Hematopoietic multipotent progenitor cell treated with erythropoietin and hydrocortisone succinate and interleukin-3 and kit ligand, for 4 days (in vitro differentiated cells): ENCODE results near the gene ERBB4.
A peak's percentile ranks its signal among the peaks of the same experiment; 100 is the strongest.

Source experiments
- DNase-seq: peaks from one replicate; pipeline ENCODE4 v3.0.0-alpha.2; 2015

The ERBB4 gene

GRCh38 chr2:211981451-211981850, 557.2 kb downstream of the ERBB4 start:
- no peak for DNase-seq

GRCh38 chr2:211976076-211976475, 562.5 kb downstream of the ERBB4 start:
- DNase-seq = no peak

- DNase-seq = no peak
These were observed 571.4 kb downstream of the ERBB4 start for GRCh38 chr2:211967234-211967633.

DNA sequence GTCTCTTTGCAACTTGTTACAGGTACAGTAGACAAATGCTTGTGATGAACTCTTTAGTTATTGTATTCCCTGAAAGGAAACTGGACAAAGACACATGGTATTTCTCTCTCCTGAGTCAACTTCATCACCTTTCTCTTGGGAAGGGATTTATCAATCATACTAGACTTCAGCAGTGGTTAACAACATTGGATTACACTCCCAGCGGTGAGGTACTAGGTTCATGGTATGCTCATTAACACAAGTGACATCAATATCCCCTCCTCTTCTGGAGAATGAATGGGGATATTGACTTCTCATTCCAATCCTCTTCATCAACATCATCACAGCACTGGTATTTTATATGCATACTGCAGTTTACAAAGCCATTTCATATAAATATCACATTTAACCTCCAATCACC, 574.6 kb downstream of the ERBB4 start:
- no peak for DNase-seq

- DNase-seq = no peak
These were observed 580.8 kb downstream of the ERBB4 start for GRCh38 chr2:211957799-211958198.

DNA sequence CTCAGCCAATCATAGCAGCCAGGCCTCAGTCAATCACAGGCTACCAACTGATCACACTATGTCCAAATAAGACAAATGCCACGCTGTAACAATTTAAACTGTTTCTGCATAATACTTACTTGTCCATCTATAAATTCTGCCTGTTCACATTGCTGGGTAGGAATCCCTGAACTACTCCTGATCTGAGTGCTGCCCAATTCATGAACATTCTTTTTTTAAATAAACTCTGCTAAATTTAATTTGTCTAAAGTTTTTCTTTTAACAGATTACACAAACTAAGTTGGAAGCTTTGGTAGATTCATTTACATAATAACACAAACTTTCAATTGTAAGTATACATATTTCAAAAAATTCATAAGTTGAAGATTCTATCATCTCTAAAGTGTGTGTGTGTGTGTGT, 583.0 kb downstream of the ERBB4 start:
- DNase-seq = no peak

GRCh38 chr2:211948932-211949331, 589.7 kb downstream of the ERBB4 start:
- DNase-seq = no peak

DNA sequence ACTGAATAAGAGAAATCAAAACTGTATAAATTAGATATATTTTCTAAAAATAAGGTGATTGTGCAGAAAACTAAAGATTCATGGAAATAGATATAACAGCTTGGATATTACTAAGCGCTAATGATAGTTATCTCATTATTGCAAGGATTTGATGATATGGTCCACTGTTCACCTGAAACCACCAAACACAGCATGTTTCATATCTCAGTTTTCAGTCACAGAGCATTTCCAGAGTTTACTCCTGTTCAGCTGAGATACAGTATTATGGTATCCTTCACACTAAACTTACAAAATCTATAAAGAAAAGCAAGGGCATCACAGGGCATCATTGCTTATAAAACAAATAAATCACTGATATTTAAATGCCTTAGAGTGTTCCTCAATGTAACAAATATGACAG, 591.6 kb downstream of the ERBB4 start:
- DNase-seq = no peak

DNA sequence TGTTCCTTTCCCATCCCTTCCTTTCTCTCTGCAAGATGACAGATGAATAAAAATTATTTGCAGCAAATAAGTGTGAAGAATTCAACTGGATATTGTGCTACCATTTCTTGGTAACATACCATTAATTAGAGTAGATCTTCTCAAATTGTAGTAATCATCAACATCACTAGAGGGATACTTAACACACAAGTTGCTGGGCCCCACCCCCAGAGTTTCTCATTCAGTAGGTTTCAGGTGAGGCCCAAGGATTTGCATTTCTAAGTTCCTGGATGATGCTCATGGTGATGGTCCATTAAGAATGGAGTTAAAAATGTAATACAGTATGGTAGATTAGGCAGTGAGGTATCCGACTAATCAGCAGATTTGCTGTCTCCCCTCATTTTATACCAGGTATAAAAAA, 594.0 kb downstream of the ERBB4 start:
- no peak for DNase-seq

DNA sequence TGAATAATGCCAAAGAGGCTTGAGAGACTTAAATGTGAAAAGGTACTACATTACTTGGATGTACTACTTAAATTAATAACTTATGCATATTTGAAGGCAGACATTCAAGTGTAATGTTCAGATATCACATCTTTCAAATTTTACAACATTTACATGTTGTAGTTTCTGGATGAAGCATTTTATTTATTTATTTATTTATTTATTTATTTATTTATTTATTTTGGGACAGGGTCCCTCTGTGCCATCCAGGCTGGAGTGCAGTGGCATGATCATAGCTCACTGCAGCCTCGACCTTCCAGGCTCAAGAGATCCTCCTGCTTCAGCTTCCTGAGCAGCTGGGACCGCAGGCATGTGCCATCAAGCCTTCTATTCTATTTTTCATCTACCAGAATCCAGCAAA, 596.4 kb downstream of the ERBB4 start:
- DNase-seq = no peak

- DNase-seq = no peak
These were observed 597.3 kb downstream of the ERBB4 start for GRCh38 chr2:211941216-211941747.

DNA sequence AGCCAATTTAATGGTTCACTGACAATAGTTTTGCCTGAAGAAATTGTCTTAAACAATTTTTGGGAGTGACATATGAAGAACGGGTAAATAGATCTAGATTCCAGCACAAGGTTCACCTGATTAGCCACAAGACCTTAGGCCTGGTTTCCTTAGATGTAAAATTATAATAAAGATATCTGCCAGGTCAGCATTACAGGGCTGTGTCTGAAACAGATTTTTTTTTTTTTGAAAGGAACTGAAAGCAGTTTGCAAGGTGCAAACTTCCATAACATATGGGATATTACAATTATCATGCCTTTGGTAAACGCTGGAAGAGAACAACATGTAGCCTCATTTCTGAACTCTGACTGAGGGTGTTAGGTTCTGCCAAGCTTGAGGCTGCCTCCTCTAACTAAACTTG, 599.4 kb downstream of the ERBB4 start:
- DNase-seq = no peak

GRCh38 chr2:211934811-211935210, 603.8 kb downstream of the ERBB4 start:
- DNase-seq = no peak

GRCh38 chr2:211931314-211931713, 607.3 kb downstream of the ERBB4 start:
- DNase-seq = no peak

DNA sequence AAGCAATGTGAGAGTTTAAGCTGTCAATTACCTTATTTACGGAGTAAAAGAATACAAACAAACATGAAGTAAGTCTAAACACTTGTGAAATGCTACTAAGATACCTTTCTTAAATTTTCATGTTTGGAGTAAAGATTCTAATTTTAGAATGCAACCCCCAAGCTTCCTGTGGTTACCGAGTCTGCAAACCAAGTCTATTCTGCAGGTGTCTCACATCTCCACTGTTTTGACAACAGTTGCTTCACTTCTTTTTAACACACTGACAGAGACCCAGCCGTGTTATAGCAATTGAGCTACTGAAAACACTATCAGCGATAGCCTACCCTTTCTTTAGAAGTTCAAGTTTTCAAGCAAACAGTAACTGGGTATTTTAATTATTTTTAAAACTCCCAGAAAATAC, 608.3 kb downstream of the ERBB4 start:
- no peak for DNase-seq

- no peak for DNase-seq
These were observed 610.4 kb downstream of the ERBB4 start for GRCh38 chr2:211928201-211928600.

GRCh38 chr2:211923019-211923418, 615.6 kb downstream of the ERBB4 start:
- DNase-seq = no peak

DNA sequence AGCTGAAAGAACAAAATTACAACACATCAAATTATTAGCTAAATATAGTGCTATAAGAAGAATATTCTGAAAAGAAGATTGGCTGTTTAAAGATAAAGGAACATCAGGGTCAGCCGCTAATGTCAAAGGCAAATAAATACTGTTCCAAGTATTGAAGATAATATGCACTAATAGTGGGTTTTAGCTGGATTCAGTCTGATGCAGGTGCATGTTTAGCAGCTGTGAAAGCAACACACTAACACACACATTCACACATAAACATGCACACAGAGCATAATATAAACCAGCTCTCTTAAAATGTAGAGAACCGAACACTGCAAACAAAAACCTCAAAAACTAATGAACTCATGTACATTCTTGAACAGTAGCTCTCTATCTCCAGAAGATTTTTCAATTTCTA, 634.6 kb downstream of the ERBB4 start:
- no peak for DNase-seq

GRCh38 chr2:211901226-211901846, 637.3 kb downstream of the ERBB4 start:
- no peak for DNase-seq

- no peak for DNase-seq
These were observed 638.1 kb downstream of the ERBB4 start for GRCh38 chr2:211900518-211900917.

- no peak for DNase-seq
These were observed 638.6 kb downstream of the ERBB4 start for GRCh38 chr2:211900000-211900399.

GRCh38 chr2:211898702-211899101, 639.9 kb downstream of the ERBB4 start:
- no peak for DNase-seq

GRCh38 chr2:211881449-211881848, 657.2 kb downstream of the ERBB4 start:
- no peak for DNase-seq

DNA sequence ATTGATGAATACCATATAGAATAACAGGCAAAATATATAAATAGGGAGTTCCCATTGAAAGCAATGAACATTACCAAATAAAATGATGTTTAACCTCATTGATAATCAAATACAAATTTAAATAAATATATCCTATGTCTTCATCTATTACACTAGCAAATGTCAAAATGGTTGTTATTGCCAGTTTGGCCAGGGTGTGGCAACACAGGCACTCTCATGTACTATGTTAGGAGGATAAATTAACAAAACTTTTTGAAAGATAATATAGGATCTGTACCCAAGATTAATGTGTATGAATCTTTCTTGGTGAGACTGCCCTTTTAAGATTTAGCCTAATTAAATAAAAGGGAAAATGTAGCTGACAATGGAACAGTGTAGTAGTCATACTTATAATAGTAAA, 659.3 kb downstream of the ERBB4 start:
- peak; percentile 1 for DNase-seq

DNA sequence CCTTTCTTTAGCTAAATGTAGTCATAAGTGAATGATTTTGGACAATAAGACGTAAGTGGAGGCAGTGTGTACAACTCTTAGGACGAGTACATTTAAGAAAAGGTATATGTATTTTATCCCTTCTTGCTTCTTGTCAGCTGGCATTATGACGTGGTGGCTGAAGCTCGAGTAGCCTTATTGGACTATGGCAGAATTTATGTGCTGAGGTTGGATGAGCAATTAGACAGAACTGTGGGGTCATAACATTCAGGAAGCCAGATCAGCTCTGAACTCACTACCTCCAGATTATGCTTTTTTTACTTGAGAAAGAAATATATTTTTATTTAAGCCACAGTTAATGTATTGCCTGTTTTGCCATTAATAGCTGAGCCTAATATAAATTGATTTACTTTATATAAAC, 661.5 kb downstream of the ERBB4 start:
- no peak for DNase-seq
